ENCODE measurements around the gene SLC2A2.

SLC2A2 gene

DNA sequence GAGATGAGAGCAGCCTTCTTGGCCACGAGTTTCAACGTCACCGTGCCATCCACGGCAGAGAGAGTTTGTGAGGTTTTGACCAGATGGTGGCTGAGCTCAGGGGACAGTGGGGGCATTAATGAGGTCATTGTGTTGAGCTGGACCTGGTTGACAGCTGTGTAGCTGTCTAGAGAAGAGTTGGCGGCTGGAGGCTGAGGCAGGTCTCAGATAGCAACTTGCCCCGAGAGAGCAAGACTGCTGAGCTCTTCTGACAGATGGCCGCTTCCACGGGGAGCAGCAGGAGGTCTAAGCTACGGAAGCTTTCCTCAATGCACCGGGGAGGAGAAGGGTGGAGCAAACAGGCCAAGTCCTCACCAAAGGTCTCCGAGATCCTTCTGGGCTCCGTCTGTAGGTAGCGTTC lies 73.3 kb downstream of the SLC2A2 start:
- Mint-ChIP-seq H3K27me3 (ENCODE audit: low read depth) (no peaks in the 10 kb centered on the region), H3K9me3 (no peaks in the 10 kb centered on the region), H3K27ac (no peak overlapping the region), H3K36me3 (ENCODE audit: low read depth) (no peaks in the 10 kb centered on the region), H3K4me3 (no peak overlapping the region), H3K4me1 (no peaks in the 10 kb centered on the region)
- TF ChIP-seq, protein P1, sequence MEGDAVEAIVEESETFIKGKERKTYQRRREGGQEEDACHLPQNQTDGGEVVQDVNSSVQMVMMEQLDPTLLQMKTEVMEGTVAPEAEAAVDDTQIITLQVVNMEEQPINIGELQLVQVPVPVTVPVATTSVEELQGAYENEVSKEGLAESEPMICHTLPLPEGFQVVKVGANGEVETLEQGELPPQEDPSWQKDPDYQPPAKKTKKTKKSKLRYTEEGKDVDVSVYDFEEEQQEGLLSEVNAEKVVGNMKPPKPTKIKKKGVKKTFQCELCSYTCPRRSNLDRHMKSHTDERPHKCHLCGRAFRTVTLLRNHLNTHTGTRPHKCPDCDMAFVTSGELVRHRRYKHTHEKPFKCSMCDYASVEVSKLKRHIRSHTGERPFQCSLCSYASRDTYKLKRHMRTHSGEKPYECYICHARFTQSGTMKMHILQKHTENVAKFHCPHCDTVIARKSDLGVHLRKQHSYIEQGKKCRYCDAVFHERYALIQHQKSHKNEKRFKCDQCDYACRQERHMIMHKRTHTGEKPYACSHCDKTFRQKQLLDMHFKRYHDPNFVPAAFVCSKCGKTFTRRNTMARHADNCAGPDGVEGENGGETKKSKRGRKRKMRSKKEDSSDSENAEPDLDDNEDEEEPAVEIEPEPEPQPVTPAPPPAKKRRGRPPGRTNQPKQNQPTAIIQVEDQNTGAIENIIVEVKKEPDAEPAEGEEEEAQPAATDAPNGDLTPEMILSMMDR (IDR thresholded peaks at IDR 0.05; ENCODE audit: unreplicated experiment in 3 of 3): no peak

GRCh38 chr3:170949211-170949610 lies 77.3 kb downstream of the SLC2A2 start:
- Mint-ChIP-seq H3K27ac (no peak overlapping the region), H3K27me3 (ENCODE audit: low read depth) (no peaks in the 10 kb centered on the region), H3K4me3 (no peak overlapping the region), H3K36me3 (ENCODE audit: low read depth) (no peaks in the 10 kb centered on the region), H3K9me3 (peaks cover 15% of the 10 kb centered on the region), H3K4me1 (no peaks in the 10 kb centered on the region)
- TF ChIP-seq, protein P1 (IDR thresholded peaks at IDR 0.05; ENCODE audit: unreplicated experiment in 3 of 3): no peak

DNA sequence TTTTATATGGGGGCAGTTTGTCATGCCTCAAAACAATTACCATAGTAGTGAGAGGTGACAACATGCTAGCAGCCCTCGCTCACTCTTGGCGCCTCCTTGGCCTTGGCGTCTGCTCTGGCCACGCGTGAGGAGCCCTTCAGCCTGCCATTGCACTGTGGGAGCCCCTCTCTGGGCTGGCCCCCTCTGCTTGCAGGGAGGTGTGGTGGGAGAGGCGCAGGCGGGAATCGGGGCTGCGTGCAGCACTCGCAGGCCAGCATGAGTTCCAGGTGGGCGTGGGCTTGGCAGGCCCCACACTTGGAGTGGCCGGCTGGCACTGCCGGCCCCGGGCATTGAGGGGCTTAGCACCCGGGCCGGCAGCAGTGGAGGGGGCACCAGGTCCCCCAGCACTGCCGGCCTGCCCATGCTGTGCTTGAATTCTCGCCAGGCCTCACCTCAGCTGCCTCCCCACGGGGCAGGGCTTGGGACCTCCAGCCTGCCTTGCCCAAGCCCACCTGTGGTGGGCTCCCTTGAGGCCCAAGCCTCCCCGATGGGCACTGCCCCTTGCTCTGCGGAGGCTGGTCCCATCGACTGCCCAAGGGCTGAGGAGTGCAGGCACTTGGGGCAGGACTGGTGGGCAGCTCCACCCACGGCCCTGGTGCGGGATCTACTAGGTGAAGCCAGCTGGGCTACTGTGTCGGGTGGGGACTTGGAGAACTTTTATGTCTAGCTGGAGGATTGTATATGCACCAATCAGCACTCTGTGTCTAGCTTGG lies 79.3 kb downstream of the SLC2A2 start:
- TF ChIP-seq, protein P1 (IDR thresholded peaks at IDR 0.05; ENCODE audit: unreplicated experiment in 3 of 3): no peak
- no peaks in the 10 kb centered on the region for H3K27me3 Mint-ChIP-seq (ENCODE audit: low read depth)
- no peak overlapping the region for H3K4me3 Mint-ChIP-seq
- H3K4me1 Mint-ChIP-seq: no peaks in the 10 kb centered on the region
- peaks cover 21% of the 10 kb centered on the region for H3K9me3 Mint-ChIP-seq
- H3K27ac Mint-ChIP-seq: no peak overlapping the region
- no peaks in the 10 kb centered on the region for H3K36me3 Mint-ChIP-seq (ENCODE audit: low read depth)

Data from nephron (organoid).